Subcutaneous abdominal adipose tissue (tissue), 5 donors: Measurements from ENCODE around the gene PAFAH2.
"Not testable (repeated sequence)": the region's sequence is repeated elsewhere in the genome, so short reads cannot be mapped to it uniquely, and the experiment has no call there.

ENCODE experiments used
- H3K27ac ChIP-seq: one replicate; pipeline ENCODE4 v1.7.0; 2013; ENCODE audit warnings: low read depth, mild to moderate bottlenecking, inconsistent platforms, low read length, moderate library complexity
- H3K27me3 ChIP-seq, 5 donors: one replicate each; pipeline ENCODE4 v1.7.0; 2013; ENCODE audit warnings: low read length in 5 of 5, inconsistent platforms in 1 of 5; ENCODE audit not compliant: control insufficient read depth in 5 of 5, insufficient read depth in 4 of 5
- H3K36me3 ChIP-seq, 5 donors: one replicate each; pipeline ENCODE4 v1.7.0; 2013; ENCODE audit warnings: low read length in 5 of 5; ENCODE audit not compliant: control insufficient read depth in 5 of 5, insufficient read depth in 5 of 5
- H3K4me1 ChIP-seq, 5 donors: one replicate each; pipeline ENCODE4 v1.7.0; 2013; ENCODE audit warnings: low read length in 5 of 5, mild to moderate bottlenecking in 3 of 5, moderate library complexity in 1 of 5; ENCODE audit not compliant: control insufficient read depth in 5 of 5, insufficient read depth in 5 of 5
- H3K4me3 ChIP-seq, 5 donors: one replicate each; pipeline ENCODE4 v1.7.0; 2013; ENCODE audit warnings: low read length in 5 of 5, low read depth in 1 of 5
- H3K9ac ChIP-seq, 5 donors: one replicate each; pipeline ENCODE4 v1.7.0; 2013; ENCODE audit warnings: low read length in 5 of 5, mild to moderate bottlenecking in 4 of 5, moderate library complexity in 3 of 5
- H3K9me3 ChIP-seq, 5 donors: one replicate each; pipeline ENCODE4 v1.7.0; 2013; ENCODE audit warnings: low read length in 5 of 5; ENCODE audit not compliant: control insufficient read depth in 5 of 5
- donor health status: healthy.
- donor health status: healthy.
- donor health status: healthy.
- donor health status: healthy.
- donor health status: healthy.

Gene PAFAH2

GRCh38 chr1:25943511-25943910 is 54.4 kb downstream of the PAFAH2 start:
- not testable (repeated sequence) for H3K4me1 ChIP-seq, H3K9ac ChIP-seq, H3K36me3 ChIP-seq, H3K27me3 ChIP-seq, H3K4me3 ChIP-seq, H3K27ac ChIP-seq, H3K9me3 ChIP-seq

- H3K9ac ChIP-seq: no peak overlapping the region
- no peaks in the 10 kb centered on the region for H3K27me3 ChIP-seq
- no peaks in the 10 kb centered on the region for H3K9me3 ChIP-seq
- H3K27ac ChIP-seq: no peak overlapping the region
- H3K4me3 ChIP-seq: no peak overlapping the region
- H3K36me3 ChIP-seq: no peaks in the 10 kb centered on the region
- H3K4me1 ChIP-seq: peaks cover 0 to 10% (median 6%) of the 10 kb centered on the region in 5 donors
Observed at GRCh38 chr1:25936947-25937346, 60.9 kb downstream of the PAFAH2 start.

- Histone ChIP-seq H3K27me3 (peaks cover 0 to 2% (median 0%) of the 10 kb centered on the region in 5 donors), H3K4me3 (no peak overlapping the region), H3K4me1 (peaks cover 0 to 29% (median 10%) of the 10 kb centered on the region in 5 donors), H3K27ac (no peak overlapping the region), H3K36me3 (no peaks in the 10 kb centered on the region), H3K9me3 (no peaks in the 10 kb centered on the region), H3K9ac (no peak overlapping the region)
Observed at GRCh38 chr1:25933479-25934365, 64.1 kb downstream of the PAFAH2 start.

GRCh38 chr1:25932811-25933400 is 65.0 kb downstream of the PAFAH2 start:
- H3K36me3 ChIP-seq, H3K9me3 ChIP-seq, H3K9ac ChIP-seq, H3K27me3 ChIP-seq, H3K4me3 ChIP-seq, H3K27ac ChIP-seq: not testable (repeated sequence)
- peaks cover 0 to 35% (median 13%) of the 10 kb centered on the region in 5 donors for H3K4me1 ChIP-seq

- no peak overlapping the region for H3K4me3 ChIP-seq
- peaks cover 0 to 41% (median 14%) of the 10 kb centered on the region in 5 donors for H3K4me1 ChIP-seq
- peaks cover 0 to 5% (median 3%) of the 10 kb centered on the region in 5 donors for H3K27me3 ChIP-seq
- no peaks in the 10 kb centered on the region for H3K9me3 ChIP-seq
- no peak overlapping the region for H3K27ac ChIP-seq
- no peaks in the 10 kb centered on the region for H3K36me3 ChIP-seq
- H3K9ac ChIP-seq: no peak overlapping the region
Observed at GRCh38 chr1:25932321-25932720, 65.5 kb downstream of the PAFAH2 start.

- H3K27me3 ChIP-seq: peaks cover 0 to 8% (median 5%) of the 10 kb centered on the region in 5 donors
- H3K4me3 ChIP-seq: no peak overlapping the region
- no peak overlapping the region for H3K9ac ChIP-seq
- peaks cover 0 to 47% (median 20%) of the 10 kb centered on the region in 5 donors for H3K4me1 ChIP-seq
- no peaks in the 10 kb centered on the region for H3K9me3 ChIP-seq
- H3K27ac ChIP-seq: no peak overlapping the region
- no peaks in the 10 kb centered on the region for H3K36me3 ChIP-seq
Observed at GRCh38 chr1:25929016-25929415, 68.8 kb downstream of the PAFAH2 start.

GRCh38 chr1:25927521-25928265 is 70.2 kb downstream of the PAFAH2 start:
- Histone ChIP-seq H3K9me3 (no peaks in the 10 kb centered on the region), H3K27ac (no peak overlapping the region), H3K4me3 (no peak overlapping the region), H3K36me3 (no peaks in the 10 kb centered on the region), H3K27me3 (peaks cover 0 to 8% (median 5%) of the 10 kb centered on the region in 5 donors), H3K4me1 (peaks cover 0 to 55% (median 27%) of the 10 kb centered on the region in 5 donors), H3K9ac (no peak overlapping the region)

- no peak overlapping the region for H3K4me3 ChIP-seq
- no peaks in the 10 kb centered on the region for H3K9me3 ChIP-seq
- H3K36me3 ChIP-seq: no peaks in the 10 kb centered on the region
- H3K4me1 ChIP-seq: peaks cover 0 to 56% (median 33%) of the 10 kb centered on the region in 5 donors
- no peak overlapping the region for H3K9ac ChIP-seq
- H3K27ac ChIP-seq: no peak overlapping the region
- peaks cover 0 to 9% (median 6%) of the 10 kb centered on the region in 5 donors for H3K27me3 ChIP-seq
Observed at GRCh38 chr1:25926731-25927496, 70.9 kb downstream of the PAFAH2 start.

GRCh38 chr1:25924454-25924853 is 73.4 kb downstream of the PAFAH2 start:
- Histone ChIP-seq H3K27ac (no peak overlapping the region), H3K36me3 (no peaks in the 10 kb centered on the region)

More at GRCh38 chr1:25924454-25924853, 73.4 kb downstream of the PAFAH2 start:
- H3K27me3 ChIP-seq: peaks cover 0 to 9% (median 6%) of the 10 kb centered on the region in 5 donors
- no peaks in the 10 kb centered on the region for H3K9me3 ChIP-seq
- H3K4me1 ChIP-seq: peaks cover 0 to 46% (median 33%) of the 10 kb centered on the region in 5 donors
- no peak overlapping the region for H3K9ac ChIP-seq
- H3K4me3 ChIP-seq: no peak overlapping the region
